Neural progenitor cell (in vitro differentiated cells): ENCODE measurements around the gene TP53BP1.

Source experiments
- CTCF ChIP-seq: fragments of 200-600 bp; sonication (generic); IDR thresholded peaks from 2 replicates; pipeline ENCODE4 v1.5.1; 2017; ENCODE audit warnings: antibody characterized with exemption, mild to moderate bottlenecking
- EZH2 ChIP-seq: fragments of 200-600 bp; sonication (generic); IDR thresholded peaks from 2 replicates; pipeline ENCODE4 v1.6.1; 2017; ENCODE audit warnings: antibody characterized with exemption, mild to moderate bottlenecking, moderate library complexity
- EZH2phosphoT487 ChIP-seq: fragments of 200-600 bp; sonication (generic); IDR thresholded peaks from 2 replicates; pipeline ENCODE4 v1.6.1; 2017; ENCODE audit warnings: antibody characterized with exemption

GRCh38 chr15:43436395-43436794 is 56.6 kb downstream of the TP53BP1 start:
- TF ChIP-seq EZH2 (no peak), CTCF (no peak), EZH2phosphoT487 (no peak)
